Gastrocnemius medialis (tissue), 4 donors: ENCODE results near the gene RBM46. TPM values are rescaled to one million over a fixed set of nuclear protein-coding genes. Genes with fewer than 3 reads are reported as not detected.

ENCODE experiments used
- ATAC-seq, 2 donors: fragments of 150-250 bp; one replicate each; pipeline ENCODE4 v1.9.1; 2016
- DNase-seq, 2 donors: peaks; one replicate each; pipeline ENCODE4 v3.0.0-alpha.2; 2019
- H3K27ac ChIP-seq, 4 donors: fragments of 200-600 bp; sonication (generic); 1 replicate in 1 of 4; 2 replicates in 3 of 4; pipeline ENCODE4 v1.5.1; 2016 to 2018; ENCODE audit warnings: mild to moderate bottlenecking in 2 of 4, moderate library complexity in 1 of 4
- H3K27me3 ChIP-seq, 3 donors: fragments of 200-600 bp; sonication (generic) in 2 of 3; 1 replicate in 1 of 3; 2 replicates in 2 of 3; pipeline versions ENCODE4 v1.5.1 to v1.6.0; 2016 to 2019; ENCODE audit warnings: mild to moderate bottlenecking in 1 of 3, moderate library complexity in 1 of 3
- H3K36me3 ChIP-seq, 2 donors: fragments of 200-600 bp; sonication (generic) in 1 of 2; one replicate each; pipeline ENCODE4 v1.5.1; 2017 to 2018
- H3K4me1 ChIP-seq, 2 donors: fragments of 200-600 bp; sonication (generic) in 1 of 2; one replicate each; pipeline ENCODE4 v1.5.1; 2016 to 2017; ENCODE audit warnings: mild to moderate bottlenecking in 2 of 2
- H3K4me3 ChIP-seq, 4 donors: fragments of 200-600 bp; sonication (generic) in 3 of 4; 1 replicate in 1 of 4; 2 replicates in 3 of 4; pipeline ENCODE4 v1.5.1; 2016 to 2019; ENCODE audit warnings: mild to moderate bottlenecking in 2 of 4
- H3K9me3 ChIP-seq, 3 donors: fragments of 200-600 bp; sonication (generic) in 2 of 3; 1 replicate in 1 of 3; 2 replicates in 2 of 3; pipeline ENCODE4 v1.5.1; 2016 to 2019
- CTCF ChIP-seq, 5 experiments: fragments of 450-650 bp in 3 of 5; fragments of 200-600 bp in 2 of 5; sonication (generic) in 2 of 5; IDR thresholded peaks in 4 of 5; conservative IDR thresholded peaks in 1 of 5; 1 replicate in 4 of 5; 2 replicates in 1 of 5; pipeline ENCODE4 v1.5.1; 2016 to 2019; ENCODE audit warnings: antibody characterized with exemption in 5 of 5, mild to moderate bottlenecking in 3 of 5, moderate library complexity in 3 of 5
- POLR2A ChIP-seq, 2 donors: fragments of 450-650 bp; IDR thresholded peaks; one replicate each; pipeline ENCODE4 v1.6.1; 2017; ENCODE audit warnings: antibody characterized with exemption in 2 of 2, mild to moderate bottlenecking in 2 of 2, moderate library complexity in 2 of 2
- in situ Hi-C, 4 donors: fragments of 200-750 bp; cut with MboI; loops; one replicate each; pipeline versions ENCODE4 v1.15.0 to v1.8.0; 2017; ENCODE audit warnings: low sequenced_read_pairs in 4 of 4
- intact Hi-C: fragments of 100-400 bp; cut with DNase I; formaldehyde crosslinking; loops from one replicate; pipeline ENCODE4 v1.15.1; 2023; ENCODE audit warnings: low total_unique reads
- total RNA-seq, 4 donors: library from RNA; depleted of rRNA; stranded (reverse); fragments of >200 nt; gene quantifications; one replicate each; pipeline versions ENCODE4 v1.1.0 to v1.2.3, GENCODE V29; 2016

Gene RBM46
- total RNA-seq, 4 donors from 2014 or later = not detected

- intact Hi-C loops (no loop called here), in situ Hi-C loops (no loop called here)
These were observed 57.1 kb downstream of the RBM46 start for GRCh38 chr4:154838155-154838554.

GRCh38 chr4:154838694-154839093, 57.6 kb downstream of the RBM46 start:
- in situ Hi-C loops = no loop called here

More at GRCh38 chr4:154838155-154838554, 57.1 kb downstream of the RBM46 start:
- no peaks in the 10 kb centered on the region for H3K9me3 ChIP-seq
- H3K27me3 ChIP-seq = no peaks in the 10 kb centered on the region
- no peak for DNase-seq
- H3K27ac ChIP-seq = no peak overlapping the region
- H3K4me1 ChIP-seq = no peaks in the 10 kb centered on the region
- TF ChIP-seq POLR2A (IDR thresholded peaks at IDR 0.05) (no peak), CTCF (IDR thresholded peaks at IDR 0.05 in 4 of 5, conservative IDR thresholded peaks at IDR 0.05 in 1 of 5) (no peak)
- no peaks in the 10 kb centered on the region for H3K36me3 ChIP-seq
- no peak for ATAC-seq
- no peak overlapping the region for H3K4me3 ChIP-seq

GRCh38 chr4:154854362-154854761, 73.3 kb downstream of the RBM46 start:
- intact Hi-C loops (no loop called here), in situ Hi-C loops (no loop called here)
- ATAC-seq = no peak
- DNase-seq = no peak
- no peaks in the 10 kb centered on the region for H3K4me1 ChIP-seq
- no peak for TF ChIP-seq POLR2A (IDR thresholded peaks at IDR 0.05)
- TF ChIP-seq CTCF (IDR thresholded peaks at IDR 0.05 in 4 of 5, conservative IDR thresholded peaks at IDR 0.05 in 1 of 5) = no peak
- no peak overlapping the region for H3K27ac ChIP-seq
- no peak overlapping the region for H3K4me3 ChIP-seq
- no peaks in the 10 kb centered on the region for H3K36me3 ChIP-seq
- no peaks in the 10 kb centered on the region for H3K9me3 ChIP-seq
- H3K27me3 ChIP-seq = no peaks in the 10 kb centered on the region

More at GRCh38 chr4:154838694-154839093, 57.6 kb downstream of the RBM46 start:
- Histone ChIP-seq H3K27me3 (no peaks in the 10 kb centered on the region), H3K4me3 (no peak overlapping the region), H3K27ac (no peak overlapping the region), H3K36me3 (no peaks in the 10 kb centered on the region), H3K4me1 (no peaks in the 10 kb centered on the region), H3K9me3 (no peaks in the 10 kb centered on the region)
- DNase-seq = no peak
- intact Hi-C loops = no loop called here
- TF ChIP-seq CTCF (IDR thresholded peaks at IDR 0.05 in 4 of 5, conservative IDR thresholded peaks at IDR 0.05 in 1 of 5) = no peak
- no peak for TF ChIP-seq POLR2A (IDR thresholded peaks at IDR 0.05)
- no peak for ATAC-seq

GRCh38 chr4:154858166-154858565, 77.1 kb downstream of the RBM46 start:
- intact Hi-C loops = no loop called here
- ATAC-seq (no peak), DNase-seq (no peak)
- H3K9me3 ChIP-seq = no peaks in the 10 kb centered on the region
- H3K4me1 ChIP-seq = no peaks in the 10 kb centered on the region
- no peaks in the 10 kb centered on the region for H3K36me3 ChIP-seq
- H3K4me3 ChIP-seq = no peak overlapping the region
- H3K27ac ChIP-seq = no peak overlapping the region
- no peaks in the 10 kb centered on the region for H3K27me3 ChIP-seq
- no peak for TF ChIP-seq POLR2A (IDR thresholded peaks at IDR 0.05)
- in situ Hi-C loops = no loop called here

GRCh38 chr4:154868414-154869194, 87.5 kb downstream of the RBM46 start:
- Histone ChIP-seq H3K27ac (no peak overlapping the region), H3K9me3 (no peaks in the 10 kb centered on the region), H3K36me3 (no peaks in the 10 kb centered on the region), H3K27me3 (no peaks in the 10 kb centered on the region), H3K4me3 (no peak overlapping the region), H3K4me1 (no peaks in the 10 kb centered on the region)
- ATAC-seq (no peak), DNase-seq (no peak)
- TF ChIP-seq POLR2A (IDR thresholded peaks at IDR 0.05) = no peak
- in situ Hi-C loops (no loop called here), intact Hi-C loops (no loop called here)
